CD4-positive, alpha-beta T cell treated with Interleukin-17A for 1 hour (primary cell): ENCODE data around the gene MRPL14.
A peak's percentile ranks its signal among the peaks of the same experiment; 100 is the strongest.

Experiments
- DNase-seq: peaks from one replicate; pipeline ENCODE4 v3.0.0-alpha.2; 2020

The MRPL14 gene

GRCh38 chr6:44120692-44121443, 6.4 kb downstream of the MRPL14 start:
- no peak for DNase-seq

GRCh38 chr6:44119704-44120262, 7.5 kb downstream of the MRPL14 start:
- DNase-seq: no peak

- DNase-seq: no peak
Measured at GRCh38 chr6:44117397-44118128, 9.7 kb downstream of the MRPL14 start.

- DNase-seq: no peak
Measured at GRCh38 chr6:44116641-44117382, 10.4 kb downstream of the MRPL14 start.

GRCh38 chr6:44115866-44116265, 11.4 kb downstream of the MRPL14 start:
- no peak for DNase-seq

- DNase-seq: no peak
Measured at GRCh38 chr6:44113414-44113813, 13.8 kb downstream of the MRPL14 start.

- DNase-seq: no peak
Measured at GRCh38 chr6:44111434-44112417, 15.5 kb downstream of the MRPL14 start.

GRCh38 chr6:44110966-44111365, 16.3 kb downstream of the MRPL14 start:
- no peak for DNase-seq

GRCh38 chr6:44110005-44110676, 17.1 kb downstream of the MRPL14 start:
- DNase-seq: no peak

- no peak for DNase-seq
Measured at GRCh38 chr6:44109212-44109611, 18.0 kb downstream of the MRPL14 start.

- DNase-seq: no peak
Measured at GRCh38 chr6:44108471-44108870, 18.8 kb downstream of the MRPL14 start.

- DNase-seq: no peak
Measured at GRCh38 chr6:44107017-44107416, 20.2 kb downstream of the MRPL14 start.

GRCh38 chr6:44105993-44106740, 21.1 kb downstream of the MRPL14 start:
- DNase-seq: no peak

GRCh38 chr6:44105146-44105545, 22.1 kb downstream of the MRPL14 start:
- DNase-seq: no peak

GRCh38 chr6:44104481-44105021, 22.7 kb downstream of the MRPL14 start:
- DNase-seq: no peak

- DNase-seq: no peak
Measured at GRCh38 chr6:44102527-44102926, 24.7 kb downstream of the MRPL14 start.

GRCh38 chr6:44101832-44102231, 25.4 kb downstream of the MRPL14 start:
- DNase-seq: no peak

- DNase-seq: peak; percentile 27
Measured at GRCh38 chr6:44100088-44100550, 27.1 kb downstream of the MRPL14 start.

GRCh38 chr6:44099192-44099591, 28.1 kb downstream of the MRPL14 start:
- DNase-seq: no peak

- DNase-seq: no peak
Measured at GRCh38 chr6:44097782-44098317, 29.4 kb downstream of the MRPL14 start.
